ENCODE results near the gene CMTR1.

- TF ChIP-seq CTCF (tag by site-specific recombination; IDR thresholded peaks at IDR 0.05): peak; percentile 50; the same call in 1 of the 2 replicates
- no peak for TF ChIP-seq ZNF26 (tag by site-specific recombination; IDR thresholded peaks at IDR 0.05)
- no peak for TF ChIP-seq ZNF560 (tag by site-specific recombination; IDR thresholded peaks at IDR 0.05; ENCODE audit: borderline replicate concordance)
- peak; percentile 82 for TF ChIP-seq ZBTB11 (tag by site-specific recombination; conservative IDR thresholded peaks at IDR 0.05; ENCODE audit: low read depth)
- no peak for TF ChIP-seq ZNF175 (tag by site-specific recombination; IDR thresholded peaks at IDR 0.05)
- peak; percentile 99 for TF ChIP-seq ATF2 (tag by site-specific recombination; IDR thresholded peaks at IDR 0.05; ENCODE audit: low read depth)
- TF ChIP-seq ZNF302 (tag by site-specific recombination; IDR thresholded peaks at IDR 0.05; ENCODE audit: low read depth): no peak
- no peak for TF ChIP-seq ZNF530 (tag by site-specific recombination; IDR thresholded peaks at IDR 0.05; ENCODE audit: low read depth)
- no peak for TF ChIP-seq ZNF488 (tag by site-specific recombination; IDR thresholded peaks at IDR 0.05)
- TF ChIP-seq ZNF341 (tag by site-specific recombination; IDR thresholded peaks at IDR 0.05; ENCODE audit: low read depth): peak; percentile 41; the same call in 1 of the 2 replicates
- TF ChIP-seq ZNF280C (tag by site-specific recombination; IDR thresholded peaks at IDR 0.05): no peak
- TF ChIP-seq ZNF580 (tag by site-specific recombination; IDR thresholded peaks at IDR 0.05): 0 out of 2 replicates have a peak, but pooled peaks have one; percentile 24
- no peak for TF ChIP-seq TRIM28 (IDR thresholded peaks at IDR 0.05; ENCODE audit: borderline replicate concordance, low read length)
- TF ChIP-seq ZNF146 (tag by site-specific recombination; IDR thresholded peaks at IDR 0.05): peak; percentile 26; the same call in 1 of the 2 replicates
These were observed at the start of gene CMTR1 for GRCh38 chr6:37432916-37433656.
